NCI-H2107 treated with DMSO at 0.1 percent for 48 hours (cell line): ENCODE data around the gene STEEP1.

Experiments used
- DNase-seq: peaks from one replicate; lab custom pipeline; 2025; ENCODE audit not compliant: unreplicated experiment; lab: John Stamatoyannopoulos, UW

The STEEP1 gene

DNA sequence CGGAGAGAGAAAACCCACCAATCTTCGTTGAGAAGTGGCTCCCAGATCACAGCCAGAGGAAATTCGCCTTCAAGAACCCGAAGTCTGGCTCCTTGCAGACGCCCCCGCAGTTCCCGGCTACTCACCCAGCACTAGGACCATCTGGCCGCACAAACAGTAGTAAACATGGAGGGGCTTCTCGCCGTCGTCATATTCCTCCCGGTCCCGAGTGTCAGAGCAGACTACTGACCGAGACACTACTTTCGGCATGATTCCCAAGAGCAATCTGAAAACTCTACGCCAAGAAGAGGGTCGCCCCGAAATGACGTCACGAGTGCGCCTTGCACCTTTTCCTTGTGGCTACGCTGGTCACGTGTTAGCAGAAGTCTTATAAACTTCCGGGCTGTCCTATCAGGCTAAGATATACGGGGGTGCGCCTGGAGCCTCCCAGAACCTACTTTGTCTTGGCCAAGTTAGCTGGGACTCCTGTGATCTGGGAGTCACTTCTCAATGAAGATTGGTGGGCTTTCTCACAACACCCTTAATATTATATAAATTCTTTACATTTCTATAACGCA, at the start of gene STEEP1:
Gene STEEP1 (minus strand): TSS at position 303 of the 557 bp plus-strand sequence. CDS start 54 bp downstream, at position 249.
- DNase-seq, result peak; percentile 93

GRCh38 chrX:119614776-119615175, 49.6 kb upstream of the STEEP1 start:
- DNase-seq, result no peak

DNA sequence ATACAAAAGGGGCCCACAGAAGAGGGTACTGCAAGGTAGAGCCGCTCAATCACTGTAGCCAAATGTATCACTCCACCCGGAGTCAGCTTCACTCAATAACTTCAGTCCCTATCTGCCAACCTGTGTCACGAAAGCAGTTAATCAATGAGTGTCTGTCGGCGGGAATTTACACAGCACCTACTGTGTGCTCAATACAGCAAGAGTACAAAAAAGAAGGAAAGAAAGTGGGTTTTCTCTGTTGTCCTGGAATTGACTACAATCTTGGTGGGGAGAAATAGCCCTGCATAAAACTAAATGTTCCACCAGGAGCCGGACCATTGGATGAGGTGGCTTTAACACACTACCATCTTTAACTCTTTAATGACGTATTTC, 41.8 kb upstream of the STEEP1 start:
- DNase-seq, result no peak

- peak; percentile 97 for DNase-seq
Observed at GRCh38 chrX:119606280-119607017, 41.2 kb upstream of the STEEP1 start, which contains the start of gene NKRF. Gene NKRF (minus strand): TSS chrX:119606424.

DNA sequence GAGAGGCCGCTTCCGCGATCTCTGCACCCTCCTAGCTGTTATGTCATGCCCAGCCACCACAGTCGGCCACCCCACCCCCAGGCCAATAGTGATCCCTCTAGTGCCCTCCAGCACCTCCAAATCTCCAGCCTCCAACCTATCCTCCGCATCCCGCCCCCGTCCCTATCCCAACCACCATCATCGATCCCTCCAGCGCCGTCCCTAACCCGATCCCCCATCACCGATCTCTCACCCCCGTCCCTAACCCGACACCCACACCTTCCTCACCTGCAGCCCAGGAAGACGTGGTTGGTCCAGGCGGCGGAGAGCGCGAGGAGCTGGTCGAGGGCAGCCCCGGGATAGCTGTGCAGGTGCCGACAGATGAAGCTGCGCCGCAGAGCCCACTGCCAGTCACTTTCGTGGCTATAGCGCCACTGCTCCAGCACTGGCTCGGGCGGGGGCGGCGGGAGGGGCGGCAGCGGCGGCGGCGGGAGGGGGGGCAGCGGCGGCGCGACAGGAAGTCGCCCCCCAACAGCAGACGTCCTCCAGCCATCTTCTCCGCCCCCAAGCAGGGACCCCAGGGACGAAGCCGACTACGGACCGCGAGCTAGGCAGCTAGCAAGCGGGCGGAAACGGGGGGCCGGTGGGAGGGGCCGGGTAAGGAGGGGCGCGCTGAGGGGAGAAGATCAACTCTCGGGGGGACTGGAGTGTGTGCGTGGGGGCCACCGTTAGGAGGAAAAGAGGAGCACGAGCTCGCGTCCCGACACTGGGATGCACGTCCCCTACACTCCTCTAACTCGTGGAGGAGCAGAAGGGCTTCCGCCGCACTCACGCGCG, 40.5 kb upstream of the STEEP1 start:
- DNase-seq, result peak; percentile 4

- peak; percentile 29 for DNase-seq
Observed at GRCh38 chrX:119604766-119605463, 39.7 kb upstream of the STEEP1 start.

DNA sequence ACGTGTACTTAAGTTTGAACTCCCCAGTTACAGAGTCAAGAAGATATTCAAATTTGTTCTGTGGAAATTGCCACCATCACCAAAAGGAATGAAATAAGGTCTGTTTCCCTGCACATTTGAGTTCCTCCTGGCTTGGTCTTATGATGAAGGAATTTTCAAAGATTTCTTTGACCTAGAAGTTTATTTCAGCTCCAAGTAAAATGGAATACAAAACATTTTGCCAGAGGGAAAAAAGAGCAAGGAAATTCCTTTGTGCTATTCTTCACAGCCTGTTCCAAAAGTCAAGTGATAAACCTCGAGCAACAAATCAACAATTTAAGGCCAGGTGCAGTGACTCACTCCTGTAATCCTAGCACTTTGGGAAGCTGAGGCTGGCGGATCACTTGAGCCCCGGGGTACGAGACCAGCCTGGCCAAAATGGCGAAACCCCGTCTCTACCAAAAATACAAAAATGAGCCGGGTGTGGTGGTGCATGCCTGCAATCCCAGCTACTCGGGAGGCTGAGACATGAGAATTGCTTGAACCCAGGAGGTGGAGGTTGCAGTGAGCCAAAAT, 37.6 kb upstream of the STEEP1 start:
- no peak for DNase-seq

- DNase-seq, result no peak
Observed at GRCh38 chrX:119589810-119590209, 24.6 kb upstream of the STEEP1 start.

- DNase-seq, result no peak
Observed at GRCh38 chrX:119583431-119584059, 18.3 kb upstream of the STEEP1 start.

DNA sequence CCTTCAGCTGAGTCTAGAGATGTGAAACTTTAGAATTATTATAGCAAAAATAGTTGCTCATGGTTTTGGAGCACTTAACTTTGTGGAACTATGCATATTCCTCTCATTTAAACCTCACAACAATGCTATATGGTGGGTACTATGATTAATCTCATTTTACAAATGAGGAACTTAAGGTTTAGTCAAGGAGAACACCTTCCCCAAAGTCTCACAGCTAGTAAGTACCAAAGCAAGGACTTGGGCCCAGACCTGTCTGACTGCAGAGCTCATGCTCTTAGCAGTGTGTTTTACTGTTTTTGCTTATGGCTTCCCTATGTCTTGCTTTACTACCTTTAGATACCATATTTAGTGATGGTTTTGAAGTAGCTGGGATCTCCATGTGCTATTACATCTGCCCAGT, 14.2 kb upstream of the STEEP1 start:
- DNase-seq, result no peak

- DNase-seq, result peak; percentile 77
Observed at GRCh38 chrX:119574394-119575266, 9.4 kb upstream of the STEEP1 start, which contains the start of gene UBE2A. Gene UBE2A (plus strand): TSS chrX:119574563. CDS start chrX:119574712, 149 bp downstream.

DNA sequence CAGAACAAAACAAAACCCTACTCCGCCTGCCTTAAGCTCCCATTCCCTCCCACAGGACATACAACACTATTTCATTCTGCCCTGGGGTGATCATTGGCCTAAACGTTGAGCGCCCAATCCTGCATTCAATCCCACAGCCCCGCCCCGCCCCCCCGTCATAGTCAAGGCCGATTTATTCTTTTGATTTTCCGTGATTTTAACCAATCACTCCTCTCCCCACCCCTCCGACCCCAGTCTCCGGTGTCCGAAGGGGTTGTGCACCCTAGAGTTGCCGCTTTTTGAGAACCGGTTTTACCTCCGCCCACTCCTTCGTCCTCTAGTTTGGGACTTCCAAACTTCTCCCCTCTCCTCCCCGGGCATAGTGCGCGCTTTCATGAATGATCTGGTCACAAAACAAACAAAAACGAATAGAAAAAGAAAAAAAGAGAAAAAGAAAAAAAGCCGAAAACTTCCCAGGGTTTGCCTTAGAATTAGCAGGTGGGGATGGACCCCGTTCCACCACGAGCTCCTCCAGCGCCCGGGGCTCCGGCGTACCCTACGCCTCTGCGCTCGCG, 8.7 kb upstream of the STEEP1 start:
- no peak for DNase-seq

- no peak for DNase-seq
Observed at GRCh38 chrX:119573222-119573621, 8.0 kb upstream of the STEEP1 start.

- no peak for DNase-seq
Observed at GRCh38 chrX:119570351-119570835, 5.2 kb upstream of the STEEP1 start.

DNA sequence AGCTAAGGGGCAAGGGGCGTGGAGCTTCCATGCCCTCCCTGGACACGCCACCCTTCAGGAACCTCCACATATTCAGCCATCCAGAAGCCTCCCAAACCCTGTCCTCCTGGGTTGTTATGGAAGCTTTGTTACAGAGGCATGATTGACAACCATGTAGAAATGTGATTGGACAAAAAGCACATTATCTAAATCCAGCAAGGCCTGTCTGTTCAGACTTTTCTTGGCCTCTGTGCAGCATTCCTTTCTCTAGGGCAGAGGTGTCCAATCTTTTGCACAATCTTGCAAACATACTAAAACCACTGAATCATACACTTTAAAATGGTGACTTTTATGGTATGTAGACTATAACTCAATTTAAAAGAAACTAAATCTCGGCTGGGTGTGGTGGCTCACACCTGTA, 12.7 kb downstream of the STEEP1 start:
- no peak for DNase-seq

DNA sequence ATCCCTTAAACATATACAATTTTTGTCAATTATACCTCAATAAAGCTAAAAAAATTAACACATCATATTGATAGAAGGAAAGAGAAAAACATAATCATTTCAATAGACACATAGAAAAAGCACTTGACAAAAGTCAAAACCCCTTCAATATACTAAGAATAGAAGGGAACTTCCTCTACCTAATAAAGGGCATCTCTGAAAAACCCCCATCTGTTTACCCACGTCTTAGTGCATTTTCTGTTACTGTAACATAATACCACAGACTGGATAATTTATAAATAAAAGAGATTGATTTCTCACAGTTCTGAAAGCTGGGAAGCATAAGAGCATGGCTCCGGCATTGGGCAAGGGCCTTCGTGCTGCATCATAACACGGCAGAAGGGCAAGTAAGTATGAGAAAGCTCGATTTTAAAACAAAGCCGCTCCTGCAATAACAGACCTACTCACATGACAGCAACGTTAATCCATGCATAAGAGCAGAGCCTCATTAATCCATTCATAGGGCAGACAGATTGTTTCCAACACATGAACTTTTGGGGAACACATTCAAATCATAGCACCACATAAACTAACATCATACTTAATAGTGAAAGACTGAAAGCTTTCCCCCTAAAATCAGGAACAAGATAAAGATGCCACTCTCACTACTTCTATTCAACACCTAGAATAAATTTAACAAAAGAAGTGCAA, 15.7 kb downstream of the STEEP1 start:
- no peak for DNase-seq

- DNase-seq, result no peak
Observed at GRCh38 chrX:119541188-119541587, 24.0 kb downstream of the STEEP1 start.

GRCh38 chrX:119539872-119540271, 25.3 kb downstream of the STEEP1 start:
- DNase-seq, result no peak
